GM12891 (cell line): Measurements from ENCODE around the gene RNPEP.

Experiments
- PAX5 ChIP-seq: IDR thresholded peaks from 2 replicates; pipeline ENCODE4 v1.6.1; 2011; ENCODE audit warnings: low read length, moderate library complexity, mild to moderate bottlenecking; ENCODE audit not compliant: insufficient read depth, severe bottlenecking
- POLR2A ChIP-seq: IDR thresholded peaks from 2 replicates; pipeline ENCODE4 v1.6.1; 2011; ENCODE audit warnings: low read depth, low read length, control low read depth
- POLR2AphosphoS5 ChIP-seq: IDR thresholded peaks from 2 replicates; pipeline ENCODE4 v1.6.1; 2011; ENCODE audit warnings: low read depth, low read length, control low read depth
- SPI1 ChIP-seq: IDR thresholded peaks from 2 replicates; pipeline ENCODE4 v1.6.1; 2011; ENCODE audit warnings: low read depth, low read length, control low read depth
- TAF1 ChIP-seq: IDR thresholded peaks from 2 replicates; pipeline ENCODE4 v1.6.1; 2011; ENCODE audit warnings: low read depth, low read length, control low read depth

DNA sequence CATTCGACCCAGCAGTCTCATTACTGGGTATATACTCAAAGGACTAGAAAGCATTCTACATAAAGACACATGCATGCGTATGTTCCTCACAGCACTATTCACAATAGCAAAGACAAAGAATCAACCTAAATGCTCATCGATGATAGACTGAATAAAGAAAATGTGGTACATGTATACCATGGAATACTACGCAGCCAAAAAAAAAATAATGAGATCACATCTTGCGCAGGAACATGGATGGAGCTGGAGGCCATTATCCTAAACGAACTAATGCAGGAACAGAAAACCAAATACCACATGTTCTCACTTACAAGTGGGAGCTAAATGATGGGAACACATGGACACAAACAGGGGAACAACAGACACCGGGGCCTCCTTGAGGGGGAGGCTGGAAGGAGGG lies 71.6 kb downstream of the RNPEP start:
- TF ChIP-seq POLR2A (no peak), POLR2AphosphoS5 (no peak), TAF1 (no peak), SPI1 (no peak), PAX5 (no peak)
